ENCODE data around the gene GAB1. TPM values are rescaled to one million over a fixed set of nuclear protein-coding genes. Genes with fewer than 3 reads are reported as not detected.

Gene GAB1
- total and polyA plus RNA-seq, 2 of the 8 experiments (the other 6 are each of a cell fraction or from before 2014, with no cell fraction given): 6.8 to 21.3 TPM

DNA sequence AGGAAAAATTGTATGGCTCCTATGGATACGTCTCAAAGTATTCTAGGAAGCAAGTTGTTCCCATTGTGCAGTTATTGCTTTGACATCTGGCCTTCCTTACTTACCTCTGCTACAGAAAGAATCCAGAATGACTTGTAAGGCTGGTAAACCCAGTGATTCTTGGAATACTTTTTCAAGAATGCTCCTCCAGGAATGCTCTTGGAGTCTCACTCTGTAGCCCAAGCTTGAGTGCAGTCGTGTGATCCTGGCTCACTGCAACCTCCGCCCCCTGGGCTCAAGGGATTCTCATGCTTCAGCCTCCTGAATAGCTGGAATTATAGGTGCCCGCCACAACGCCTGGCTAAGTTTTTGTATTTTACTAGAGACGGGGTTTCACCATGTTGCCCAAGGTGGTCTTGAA lies 38.1 kb downstream of the GAB1 start (continued):
- TF ChIP-seq POU5F1 (IDR thresholded peaks at IDR 0.05; ENCODE audit: low read depth, low read length) (no peak), EP300 (IDR thresholded peaks at IDR 0.05; ENCODE audit: borderline replicate concordance in 1 of 2, low read depth in 2 of 2, low read length in 2 of 2) (no peak), BACH1 (IDR thresholded peaks at IDR 0.05; ENCODE audit: low read length) (no peak), CEBPB (IDR thresholded peaks at IDR 0.05; ENCODE audit: low read depth, low read length) (no peak), TCF12 (IDR thresholded peaks at IDR 0.05; ENCODE audit: low read depth, low read length) (no peak), NRF1 (IDR thresholded peaks at IDR 0.05; ENCODE audit: low read depth, low read length) (no peak), RFX5 (IDR thresholded peaks at IDR 0.05; ENCODE audit: borderline replicate concordance, low read depth, low read length) (no peak)
